ENCODE measurements around the gene HECW1.

Gene HECW1

GRCh38 chr7:43081603-43082002, 30.8 kb upstream of the HECW1 start:
- H3K4me3 ChIP-seq, result no peak overlapping the region
- H3K4me2 ChIP-seq, result no peak overlapping the region
- no peak overlapping the region for H3K27ac ChIP-seq
- H3K27me3 ChIP-seq, result no peaks in the 10 kb centered on the region
- H4K20me1 ChIP-seq, result no peaks in the 10 kb centered on the region
- H3K9ac ChIP-seq, result no peak overlapping the region
- peaks cover 9 to 20% (median 17%) of the 10 kb centered on the region in 11 experiments for H3K9me3 ChIP-seq (replicated peaks in 1 of 11)
- peaks cover 0 to 9% (median 0%) of the 10 kb centered on the region in 10 experiments; a peak in 4 of 20 replicates for H3K4me1 ChIP-seq
- no peak for TF ChIP-seq Cebpa-rat (IDR thresholded peaks at IDR 0.05)
- H3K36me3 ChIP-seq, result no peaks in the 10 kb centered on the region

GRCh38 chr7:43083106-43083505, 29.3 kb upstream of the HECW1 start:
- H3K27me3 ChIP-seq, result no peaks in the 10 kb centered on the region
- no peak overlapping the region for H3K4me2 ChIP-seq
- peaks cover 0 to 8% (median 4%) of the 10 kb centered on the region in 11 experiments; a peak in 10 of 22 replicates for H3K9me3 ChIP-seq (replicated peaks in 1 of 11)
- H3K9ac ChIP-seq, result no peak overlapping the region
- no peak overlapping the region for H3K27ac ChIP-seq
- H4K20me1 ChIP-seq, result no peaks in the 10 kb centered on the region
- no peak overlapping the region for H3K4me3 ChIP-seq
- H3K4me1 ChIP-seq, result no peaks in the 10 kb centered on the region
- no peak for TF ChIP-seq Cebpa-rat (IDR thresholded peaks at IDR 0.05)
- H3K36me3 ChIP-seq, result no peaks in the 10 kb centered on the region

GRCh38 chr7:43085017-43085416, 27.4 kb upstream of the HECW1 start:
- Histone ChIP-seq H3K27me3 (no peaks in the 10 kb centered on the region), H4K20me1 (no peaks in the 10 kb centered on the region), H3K27ac (no peak overlapping the region), H3K4me2 (no peak overlapping the region), H3K4me1 (no peaks in the 10 kb centered on the region), H3K9me3 (replicated peaks in 1 of 11) (peaks cover 0 to 7% (median 0%) of the 10 kb centered on the region in 11 experiments; a peak in 3 of 22 replicates), H3K4me3 (no peak overlapping the region), H3K9ac (no peak overlapping the region), H3K36me3 (no peaks in the 10 kb centered on the region)
- no peak for TF ChIP-seq Cebpa-rat (IDR thresholded peaks at IDR 0.05)

GRCh38 chr7:43085992-43086391, 26.5 kb upstream of the HECW1 start:
- H4K20me1 ChIP-seq, result no peaks in the 10 kb centered on the region

GRCh38 chr7:43092819-43093218, 19.6 kb upstream of the HECW1 start:
- TF ChIP-seq Cebpa-rat (IDR thresholded peaks at IDR 0.05), result no peak
- Histone ChIP-seq H3K9ac (no peak overlapping the region), H3K4me1 (peaks cover 0 to 5% (median 0%) of the 10 kb centered on the region in 10 experiments; a peak in 3 of 20 replicates), H3K4me2 (no peak overlapping the region), H3K9me3 (replicated peaks in 1 of 11) (peaks cover 25 to 36% (median 30%) of the 10 kb centered on the region in 11 experiments), H3K4me3 (no peak overlapping the region), H3K27me3 (no peaks in the 10 kb centered on the region), H3K36me3 (0 out of 22 replicates have a peak, but pooled peaks cover 0 to 5% (median 0%) of the 10 kb centered on the region in 11 experiments), H4K20me1 (no peaks in the 10 kb centered on the region), H3K27ac (no peak overlapping the region)

More at GRCh38 chr7:43085992-43086391, 26.5 kb upstream of the HECW1 start:
- TF ChIP-seq Cebpa-rat (IDR thresholded peaks at IDR 0.05), result no peak
- Histone ChIP-seq H3K9ac (no peak overlapping the region), H3K27me3 (no peaks in the 10 kb centered on the region), H3K4me3 (no peak overlapping the region), H3K9me3 (replicated peaks in 1 of 11) (peaks cover 0 to 7% (median 0%) of the 10 kb centered on the region in 11 experiments; a peak in 3 of 22 replicates), H3K36me3 (no peaks in the 10 kb centered on the region), H3K4me2 (no peak overlapping the region), H3K4me1 (no peaks in the 10 kb centered on the region), H3K27ac (no peak overlapping the region)

GRCh38 chr7:43096875-43097274, 15.6 kb upstream of the HECW1 start:
- H4K20me1 ChIP-seq, result no peaks in the 10 kb centered on the region
- 0 out of 22 replicates have a peak, but pooled peaks cover 0 to 5% (median 0%) of the 10 kb centered on the region in 11 experiments for H3K36me3 ChIP-seq
- no peak overlapping the region for H3K4me3 ChIP-seq
- peaks cover 0 to 5% (median 0%) of the 10 kb centered on the region in 10 experiments; a peak in 3 of 20 replicates for H3K4me1 ChIP-seq
- peak overlapping the region in 2 of 11 experiments; percentile 3 to 7; a peak in 1 of 22 replicates for H3K4me2 ChIP-seq
- no peak overlapping the region for H3K9ac ChIP-seq
- TF ChIP-seq Cebpa-rat (IDR thresholded peaks at IDR 0.05), result no peak
- H3K9me3 ChIP-seq (replicated peaks in 1 of 11), result peaks cover 32 to 44% (median 36%) of the 10 kb centered on the region in 11 experiments
- H3K27me3 ChIP-seq, result no peaks in the 10 kb centered on the region
- H3K27ac ChIP-seq, result no peak overlapping the region

GRCh38 chr7:43099750-43100149, 12.7 kb upstream of the HECW1 start:
- no peak overlapping the region for H3K4me3 ChIP-seq
- no peak overlapping the region for H3K4me2 ChIP-seq
- H3K9ac ChIP-seq, result no peak overlapping the region
- no peak for TF ChIP-seq Cebpa-rat (IDR thresholded peaks at IDR 0.05)
- H3K27me3 ChIP-seq, result no peaks in the 10 kb centered on the region
- 0 out of 22 replicates have a peak, but pooled peaks cover 0 to 5% (median 0%) of the 10 kb centered on the region in 11 experiments for H3K36me3 ChIP-seq
- H3K27ac ChIP-seq, result no peak overlapping the region
- H3K9me3 ChIP-seq (replicated peaks in 1 of 11), result peaks cover 32 to 43% (median 36%) of the 10 kb centered on the region in 11 experiments
- H3K4me1 ChIP-seq, result peaks cover 0 to 5% (median 0%) of the 10 kb centered on the region in 10 experiments; a peak in 3 of 20 replicates
- H4K20me1 ChIP-seq, result no peaks in the 10 kb centered on the region

- Histone ChIP-seq H3K9me3 (replicated peaks in 1 of 11) (peaks cover 0 to 5% (median 0%) of the 10 kb centered on the region in 11 experiments; a peak in 2 of 22 replicates), H4K20me1 (no peaks in the 10 kb centered on the region), H3K4me2 (no peak overlapping the region), H3K27ac (no peak overlapping the region), H3K4me1 (peaks cover 0 to 16% (median 5%) of the 10 kb centered on the region in 10 experiments; a peak in 13 of 20 replicates), H3K36me3 (no peaks in the 10 kb centered on the region), H3K9ac (no peak overlapping the region), H3K4me3 (no peak overlapping the region), H3K27me3 (0 out of 22 replicates have a peak, but pooled peaks cover 0 to 3% (median 0%) of the 10 kb centered on the region in 11 experiments)
- TF ChIP-seq Cebpa-rat (IDR thresholded peaks at IDR 0.05), result no peak
These were observed 7.5 kb upstream of the HECW1 start for GRCh38 chr7:43104874-43105520.

GRCh38 chr7:43105521-43106120, 6.8 kb upstream of the HECW1 start:
- Histone ChIP-seq H3K4me3 (no peak overlapping the region), H4K20me1 (no peaks in the 10 kb centered on the region), H3K9me3 (replicated peaks in 1 of 11) (peaks cover 0 to 5% (median 0%) of the 10 kb centered on the region in 11 experiments; a peak in 2 of 22 replicates), H3K27ac (no peak overlapping the region), H3K27me3 (peaks cover 0 to 6% (median 0%) of the 10 kb centered on the region in 11 experiments; a peak in 2 of 22 replicates), H3K4me2 (no peak overlapping the region), H3K9ac (no peak overlapping the region), H3K36me3 (no peaks in the 10 kb centered on the region), H3K4me1 (peaks cover 0 to 22% (median 11%) of the 10 kb centered on the region in 10 experiments; a peak in 16 of 20 replicates)
- TF ChIP-seq Cebpa-rat (IDR thresholded peaks at IDR 0.05), result no peak

Data from BLaER1 treated with 17β-estradiol and CSF1 and Interleukin-3, amounts not matched to agents 10 nM and 100 nM (cell line).